ENCODE data around the gene SH3GL1.
A peak's percentile ranks its signal among the peaks of the same experiment; 100 is the strongest.

The SH3GL1 gene

GRCh38 chr19:4400135-4400936, at the start of gene SH3GL1:
Gene SH3GL1, minus strand, starts transcription at chr19:4400547. Its CDS starts 179 bp downstream, at chr19:4400368.
- DNase-seq = peak; percentile 93

GRCh38 chr19:4449639-4450028, 49.3 kb upstream of the SH3GL1 start:
- no peak for DNase-seq

- DNase-seq = no peak
These were observed 48.8 kb upstream of the SH3GL1 start for GRCh38 chr19:4449022-4449638.

- no peak for DNase-seq
These were observed 48.0 kb upstream of the SH3GL1 start for GRCh38 chr19:4448147-4448985.

GRCh38 chr19:4447327-4448146, 47.2 kb upstream of the SH3GL1 start:
- no peak for DNase-seq

- DNase-seq = no peak
These were observed 46.4 kb upstream of the SH3GL1 start for GRCh38 chr19:4446704-4447200.

- DNase-seq = no peak
These were observed 45.8 kb upstream of the SH3GL1 start for GRCh38 chr19:4445963-4446703.

GRCh38 chr19:4444765-4445741, 44.7 kb upstream of the SH3GL1 start:
- no peak for DNase-seq

GRCh38 chr19:4443966-4444764, 43.8 kb upstream of the SH3GL1 start:
- no peak for DNase-seq

- DNase-seq = no peak
These were observed 42.8 kb upstream of the SH3GL1 start for GRCh38 chr19:4443188-4443587.

GRCh38 chr19:4442819-4443146, 42.4 kb upstream of the SH3GL1 start:
- DNase-seq = no peak

GRCh38 chr19:4441994-4442818, 41.9 kb upstream of the SH3GL1 start:
- no peak for DNase-seq

GRCh38 chr19:4439243-4439642, 38.9 kb upstream of the SH3GL1 start:
- DNase-seq = no peak

GRCh38 chr19:4437103-4437502, 36.8 kb upstream of the SH3GL1 start:
- DNase-seq = no peak

GRCh38 chr19:4436231-4436630, 35.9 kb upstream of the SH3GL1 start:
- DNase-seq = no peak

- no peak for DNase-seq
These were observed 34.0 kb upstream of the SH3GL1 start for GRCh38 chr19:4434391-4434790.

GRCh38 chr19:4432918-4433506, 32.7 kb upstream of the SH3GL1 start:
- DNase-seq = no peak

Measured in stimulated activated CD4-positive, alpha-beta T cell treated with anti-CD3 and anti-CD28 coated beads, Interleukin-4, amount 100 ng/mL, for 24 hours (primary cell).